HCT116 (cell line): ENCODE results near the gene FILIP1. TPM values are rescaled to one million over a fixed set of nuclear protein-coding genes. Genes with fewer than 3 reads are reported as not detected.

Experiments used
- ATAC-seq: fragments of 200-7000 bp; cut with Tn5 transposase; 2 replicates; pipeline ENCODE4 v1.9.1; 2020; ENCODE audit warnings: mild to moderate bottlenecking, moderate library complexity
- BruUV-seq: library from RNA; stranded (reverse); fragments of 400-500 nt; replicated peaks from 2 replicates; lab custom pipeline; 2021; lab: Mats Ljungman, UMichigan
- CTCF ChIA-PET: fragments of 300-600 bp; sonication (Branson Sonifier 250); formaldehyde crosslinking; loops from one replicate; lab custom pipeline; 2021; ENCODE audit warnings: antibody characterized with exemption; lab: Charles Lee
- POLR2A ChIA-PET: fragments of 300-600, 350-600 bp; sonication (Branson Sonifier 250); formaldehyde crosslinking; loops from one replicate; lab custom pipeline; 2021; ENCODE audit warnings: antibody characterized with exemption; lab: Charles Lee
- RAD21 ChIA-PET, 2 experiments: fragments of 300-600 bp; sonication (Branson Sonifier 250); formaldehyde crosslinking; loops; one replicate each; lab custom pipeline; 2023; ENCODE audit warnings: low total read pairs in 2 of 2; ENCODE audit not compliant: uncharacterized antibody in 2 of 2, unreplicated experiment in 2 of 2, low non-redundant PET in 1 of 2; lab: Charles Lee
- DNase-seq: peaks from one replicate; pipeline ENCODE4 v3.0.0-alpha.2; 2010; ENCODE audit warnings: low read depth, low spot score
- H2AFZ ChIP-seq: fragments of 200-600 bp; shearing (Covaris generic), sonication (generic); 2 replicates; pipeline ENCODE4 v1.6.1; 2017; ENCODE audit warnings: low read depth, mixed run types, mixed read lengths, antibody characterized with exemption, low read length; ENCODE audit not compliant: poor library complexity, severe bottlenecking
- H3K27ac ChIP-seq: 2 replicates; pipeline ENCODE4 v1.5.1; 2012; ENCODE audit warnings: low read depth, low read length
- H3K27me3 ChIP-seq: fragments of 200-600 bp; sonication (generic); 2 replicates; pipeline ENCODE4 v1.6.1; 2016; ENCODE audit warnings: mixed run types, low read length, mixed read lengths; ENCODE audit not compliant: insufficient read depth
- H3K36me3 ChIP-seq, 2 experiments: fragments of 200-500 bp in 1 of 2; fragments of 200-600 bp in 1 of 2; sonication (Bioruptor generic) in 1 of 2; sonication (generic) in 1 of 2; 2 replicates each; pipeline versions ENCODE4 v1.5.1 to v1.6.1; 2014 to 2016; ENCODE audit warnings: low read length in 2 of 2, inconsistent platforms in 1 of 2, mixed read lengths in 1 of 2, mixed run types in 1 of 2; ENCODE audit not compliant: insufficient read depth in 2 of 2, control insufficient read depth in 1 of 2
- H3K4me1 ChIP-seq, 2 experiments: fragments of 200-600 bp in 1 of 2; sonication (generic) in 1 of 2; 2 replicates each; pipeline versions ENCODE4 v1.5.1 to v1.6.1; 2012 to 2017; ENCODE audit warnings: low read length in 2 of 2, inconsistent platforms in 1 of 2, mild to moderate bottlenecking in 1 of 2, mixed read lengths in 1 of 2, mixed run types in 1 of 2, moderate library complexity in 1 of 2; ENCODE audit not compliant: insufficient read depth in 2 of 2, control insufficient read depth in 1 of 2
- H3K4me2 ChIP-seq: fragments of 200-600 bp; sonication (generic); 2 replicates; pipeline ENCODE4 v1.6.1; 2017; ENCODE audit warnings: mixed run types, low read length, mixed read lengths
- H3K4me3 ChIP-seq, 2 experiments: fragments of 200-600 bp in 1 of 2; sonication (generic) in 1 of 2; replicated peaks in 1 of 2; 2 replicates each; pipeline ENCODE4 v1.5.1; 2011 to 2016; ENCODE audit warnings: low read length in 2 of 2, control low read depth in 1 of 2, low read depth in 1 of 2, mild to moderate bottlenecking in 1 of 2, mixed read lengths in 1 of 2, mixed run types in 1 of 2
- H3K79me2 ChIP-seq: fragments of 200-600 bp; sonication (generic); 2 replicates; pipeline ENCODE4 v1.6.1; 2017; ENCODE audit warnings: mild to moderate bottlenecking, mixed run types, low read length, moderate library complexity, mixed read lengths; ENCODE audit not compliant: insufficient read depth
- H3K9ac ChIP-seq: fragments of 200-600 bp; sonication (generic); 2 replicates; pipeline ENCODE4 v1.6.1; 2016; ENCODE audit warnings: low read length, mixed read lengths
- H3K9me2 ChIP-seq: fragments of 200-600 bp; sonication (generic), shearing (Covaris generic); 2 replicates; pipeline ENCODE4 v1.6.1; 2017; ENCODE audit warnings: mixed run types, mild to moderate bottlenecking, moderate library complexity; ENCODE audit not compliant: insufficient read depth
- H3K9me3 ChIP-seq, 2 experiments: fragments of 200-500 bp in 1 of 2; fragments of 200-600 bp in 1 of 2; sonication (Bioruptor generic) in 1 of 2; sonication (generic) in 1 of 2; 2 replicates each; pipeline ENCODE4 v1.6.1; 2014 to 2017; ENCODE audit warnings: low read length in 2 of 2, mixed read lengths in 2 of 2, inconsistent platforms in 1 of 2, low read depth in 1 of 2, mild to moderate bottlenecking in 1 of 2, mixed run types in 1 of 2, moderate library complexity in 1 of 2; ENCODE audit not compliant: control insufficient read depth in 1 of 2, insufficient read depth in 1 of 2
- H4K20me1 ChIP-seq: fragments of 200-600 bp; sonication (generic), shearing (Covaris generic); 2 replicates; pipeline ENCODE4 v1.6.1; 2017; ENCODE audit warnings: mixed run types, mild to moderate bottlenecking, moderate library complexity; ENCODE audit not compliant: insufficient read depth
- CEBPB ChIP-seq: IDR thresholded peaks from 2 replicates; pipeline ENCODE4 v1.6.1; 2012; ENCODE audit warnings: low read depth
- EGR1 ChIP-seq: IDR thresholded peaks from 2 replicates; pipeline ENCODE4 v1.6.1; 2012; ENCODE audit warnings: low read depth
- EZH2phosphoT487 ChIP-seq: fragments of 200-600 bp; IDR thresholded peaks from 2 replicates; pipeline ENCODE4 v1.6.1; 2018; ENCODE audit warnings: antibody characterized with exemption, borderline replicate concordance
- FOSL1 ChIP-seq: IDR thresholded peaks from 2 replicates; pipeline ENCODE4 v1.6.1; 2012; ENCODE audit warnings: low read depth
- JUND ChIP-seq: IDR thresholded peaks from 2 replicates; pipeline ENCODE4 v1.6.1; 2012
- POLR2A ChIP-seq: IDR thresholded peaks from 2 replicates; pipeline ENCODE4 v1.7.0; 2011; ENCODE audit warnings: borderline replicate concordance; ENCODE audit not compliant: insufficient read depth, insufficient read length; ENCODE audit errors: extremely low read depth
- POLR2AphosphoS5 ChIP-seq: IDR thresholded peaks from 2 replicates; pipeline ENCODE4 v1.6.1; 2011; ENCODE audit warnings: mild to moderate bottlenecking, low read depth, low read length, moderate library complexity
- SP1 ChIP-seq: IDR thresholded peaks from 2 replicates; pipeline ENCODE4 v1.6.1; 2012; ENCODE audit warnings: low read depth
- YY1 ChIP-seq: IDR thresholded peaks from 2 replicates; pipeline ENCODE4 v1.6.1; 2011; ENCODE audit warnings: low read length, low read depth, moderate library complexity, mild to moderate bottlenecking; ENCODE audit not compliant: insufficient replicate concordance; ENCODE audit errors: extremely low read depth
- ZNF274 ChIP-seq: fragments of 200-500 bp; sonication (Bioruptor generic); IDR thresholded peaks from 2 replicates; pipeline ENCODE4 v1.6.1; 2014; ENCODE audit warnings: mild to moderate bottlenecking, low read depth, low read length, inconsistent platforms
- intact Hi-C: fragments of 100-400 bp; cut with micrococcal nuclease; formaldehyde crosslinking; loops from 2 replicates; pipeline ENCODE4 v1.10.0; 2022
- total RNA-seq: library from RNA; stranded (reverse); gene quantifications from one replicate; pipeline ENCODE4 v1.2.1, GENCODE V29; 2021; ENCODE audit not compliant: unreplicated experiment
- TF ChIP-seq, protein P1 (sequence below), 3 experiments: fragments of 200-600 bp in 1 of 3; sonication (generic) in 1 of 3; IDR thresholded peaks in 2 of 3; conservative IDR thresholded peaks in 1 of 3; 2 replicates each; pipeline ENCODE4 v1.5.1; 2012 to 2017; ENCODE audit warnings: low read depth in 2 of 3, low read length in 2 of 3, antibody characterized with exemption in 1 of 3, borderline replicate concordance in 1 of 3, control low read depth in 1 of 3, mild to moderate bottlenecking in 1 of 3, mixed read lengths in 1 of 3, mixed run types in 1 of 3, moderate library complexity in 1 of 3; ENCODE audit not compliant: insufficient read depth in 1 of 3

Gene FILIP1
- total RNA-seq, 1 experiment from 2014 or later: 0.05 TPM

DNA sequence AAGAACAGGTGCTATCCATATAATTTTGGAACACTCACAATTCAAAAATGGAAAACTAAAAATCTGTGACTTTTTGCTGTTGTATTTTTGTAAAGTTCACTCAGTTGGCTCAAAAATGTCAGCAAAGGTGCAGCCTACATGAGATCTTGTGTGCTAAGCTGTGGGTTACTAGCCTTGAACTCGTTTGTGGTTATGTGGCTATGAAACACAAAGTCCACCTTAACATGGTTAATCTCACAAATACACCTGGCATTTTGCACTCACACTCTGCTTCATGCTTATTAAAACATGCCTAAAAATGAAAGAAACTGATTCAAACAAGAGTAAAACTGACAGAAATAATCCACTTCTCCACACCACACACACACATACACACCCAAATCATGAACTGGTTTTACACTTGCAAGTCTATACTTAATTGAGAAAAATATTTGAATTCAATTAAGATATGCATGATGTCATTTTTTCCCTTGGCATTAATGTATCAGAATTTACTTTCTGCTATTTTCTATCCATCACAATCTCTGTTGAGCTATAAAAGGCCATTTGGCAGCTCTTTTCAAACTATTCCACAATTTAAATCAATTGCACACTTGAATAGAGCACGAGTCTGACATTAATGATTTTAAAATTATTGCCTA lies 186.1 kb downstream of the FILIP1 start:
- POLR2A ChIA-PET: no interaction called here
- no peak overlapping the region for H3K27ac ChIP-seq
- H3K9ac ChIP-seq: no peak overlapping the region
- CTCF ChIA-PET: interaction anchor here (1.3 kb wide), 1 partner anchor 10 kb away, joined by 5 read pairs; no protein-coding TSS in a partner anchor
- no peaks in the 10 kb centered on the region for H3K4me1 ChIP-seq
- no TSS peak for BruUV-seq
- H3K9me2 ChIP-seq: no peaks in the 10 kb centered on the region
- RAD21 ChIA-PET: no interaction called here
- intact Hi-C loops: no loop called here
- H3K4me3 ChIP-seq: no peak overlapping the region
- H3K9me3 ChIP-seq: no peaks in the 10 kb centered on the region
- DNase-seq (no peak), ATAC-seq (no peak)
- no peaks in the 10 kb centered on the region for H3K79me2 ChIP-seq
- H3K36me3 ChIP-seq: no peaks in the 10 kb centered on the region
- TF ChIP-seq CEBPB: no peak
- TF ChIP-seq EGR1: no peak
- no peak for TF ChIP-seq YY1
- TF ChIP-seq ZNF274: no peak
- TF ChIP-seq FOSL1: no peak
- TF ChIP-seq SP1: no peak
- no peak for TF ChIP-seq JUND
- no peak for TF ChIP-seq POLR2A
- no peak for TF ChIP-seq POLR2AphosphoS5
- no peaks in the 10 kb centered on the region for H3K27me3 ChIP-seq
- no peak overlapping the region for H2AFZ ChIP-seq
- H3K4me2 ChIP-seq: no peak overlapping the region
- no peaks in the 10 kb centered on the region for H4K20me1 ChIP-seq

DNA sequence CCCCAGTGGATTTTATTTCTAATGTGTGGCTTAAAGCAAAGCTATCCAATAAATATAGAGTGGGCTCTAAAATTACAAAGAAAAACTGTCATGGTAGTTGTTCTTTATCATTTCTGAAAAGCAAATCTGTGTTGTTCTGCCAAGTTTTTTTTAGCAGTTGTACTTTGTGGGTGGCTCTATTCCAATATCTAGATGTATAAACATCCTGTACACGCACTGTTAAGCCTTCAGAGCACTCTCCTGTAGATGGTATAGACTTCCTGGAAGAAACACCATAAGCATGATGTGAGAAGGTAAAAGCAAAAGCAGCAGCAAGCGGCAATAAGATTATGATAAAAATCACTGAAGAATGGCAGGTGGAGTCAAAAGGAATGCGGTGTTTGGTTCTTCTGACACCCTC lies 187.5 kb downstream of the FILIP1 start:
- no peaks in the 10 kb centered on the region for H3K9me2 ChIP-seq
- H3K36me3 ChIP-seq: no peaks in the 10 kb centered on the region
- H3K4me2 ChIP-seq: no peak overlapping the region
- H3K4me3 ChIP-seq: no peak overlapping the region
- no peaks in the 10 kb centered on the region for H3K4me1 ChIP-seq
- ChIA-PET POLR2A (no interaction called here), RAD21 (no interaction called here), CTCF (interaction anchor here (1.2 kb wide), 2 partner anchors 9 to 219 kb away, joined by 3 to 4 read pairs; no protein-coding TSS in a partner anchor)
- no TSS peak for BruUV-seq
- no peaks in the 10 kb centered on the region for H3K9me3 ChIP-seq
- intact Hi-C loops: no loop called here
- H3K9ac ChIP-seq: no peak overlapping the region
- no peaks in the 10 kb centered on the region for H3K79me2 ChIP-seq
- H4K20me1 ChIP-seq: no peaks in the 10 kb centered on the region
- ATAC-seq: no peak
- no peak for DNase-seq
- no peak overlapping the region for H2AFZ ChIP-seq
- H3K27ac ChIP-seq: no peak overlapping the region
- no peaks in the 10 kb centered on the region for H3K27me3 ChIP-seq
- TF ChIP-seq JUND (no peak), POLR2A (no peak), SP1 (no peak), EZH2phosphoT487 (no peak)
- TF ChIP-seq, protein P1, sequence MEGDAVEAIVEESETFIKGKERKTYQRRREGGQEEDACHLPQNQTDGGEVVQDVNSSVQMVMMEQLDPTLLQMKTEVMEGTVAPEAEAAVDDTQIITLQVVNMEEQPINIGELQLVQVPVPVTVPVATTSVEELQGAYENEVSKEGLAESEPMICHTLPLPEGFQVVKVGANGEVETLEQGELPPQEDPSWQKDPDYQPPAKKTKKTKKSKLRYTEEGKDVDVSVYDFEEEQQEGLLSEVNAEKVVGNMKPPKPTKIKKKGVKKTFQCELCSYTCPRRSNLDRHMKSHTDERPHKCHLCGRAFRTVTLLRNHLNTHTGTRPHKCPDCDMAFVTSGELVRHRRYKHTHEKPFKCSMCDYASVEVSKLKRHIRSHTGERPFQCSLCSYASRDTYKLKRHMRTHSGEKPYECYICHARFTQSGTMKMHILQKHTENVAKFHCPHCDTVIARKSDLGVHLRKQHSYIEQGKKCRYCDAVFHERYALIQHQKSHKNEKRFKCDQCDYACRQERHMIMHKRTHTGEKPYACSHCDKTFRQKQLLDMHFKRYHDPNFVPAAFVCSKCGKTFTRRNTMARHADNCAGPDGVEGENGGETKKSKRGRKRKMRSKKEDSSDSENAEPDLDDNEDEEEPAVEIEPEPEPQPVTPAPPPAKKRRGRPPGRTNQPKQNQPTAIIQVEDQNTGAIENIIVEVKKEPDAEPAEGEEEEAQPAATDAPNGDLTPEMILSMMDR (IDR thresholded peaks at IDR 0.05 in 2 of 3, conservative IDR thresholded peaks at IDR 0.05 in 1 of 3; ENCODE audit: borderline replicate concordance in 1 of 3, insufficient read depth in 1 of 3, low read depth in 2 of 3, low read length in 2 of 3): no peak
